Mucosa of stomach (tissue), 1 donor: ENCODE results near the gene LEMD2.

Experiments
- H3K27me3 ChIP-seq: one replicate; pipeline ENCODE4 v1.7.0; 2013; ENCODE audit warnings: mild to moderate bottlenecking, low read length; ENCODE audit not compliant: control insufficient read depth, insufficient read depth
- H3K36me3 ChIP-seq: one replicate; pipeline ENCODE4 v1.7.0; 2013; ENCODE audit warnings: low read length; ENCODE audit not compliant: control insufficient read depth, insufficient read depth
- H3K4me1 ChIP-seq: one replicate; pipeline ENCODE4 v1.7.0; 2013; ENCODE audit warnings: mild to moderate bottlenecking, low read length; ENCODE audit not compliant: control insufficient read depth, insufficient read depth
- H3K4me3 ChIP-seq: one replicate; pipeline ENCODE4 v1.7.0; 2013; ENCODE audit warnings: low read length
- H3K9ac ChIP-seq: one replicate; pipeline ENCODE4 v1.7.0; 2013; ENCODE audit warnings: mild to moderate bottlenecking, low read length, moderate library complexity
- H3K9me3 ChIP-seq: one replicate; pipeline ENCODE4 v1.7.0; 2013; ENCODE audit warnings: mild to moderate bottlenecking, low read length, moderate library complexity; ENCODE audit not compliant: control insufficient read depth
- donor health status: Pancreatic carcinoma.

Gene LEMD2

GRCh38 chr6:33756211-33756954 lies 32.5 kb downstream of the LEMD2 start:
- H3K4me1 ChIP-seq: peaks cover 58% of the 10 kb centered on the region
- H3K9ac ChIP-seq: no peak overlapping the region
- no peaks in the 10 kb centered on the region for H3K9me3 ChIP-seq
- no peaks in the 10 kb centered on the region for H3K36me3 ChIP-seq
- no peak overlapping the region for H3K4me3 ChIP-seq
- H3K27me3 ChIP-seq: no peaks in the 10 kb centered on the region

- Histone ChIP-seq H3K27me3 (no peaks in the 10 kb centered on the region), H3K4me1 (peaks cover 57% of the 10 kb centered on the region), H3K9ac (no peak overlapping the region)
Measured at GRCh38 chr6:33755070-33755869, 33.7 kb downstream of the LEMD2 start.

GRCh38 chr6:33754222-33754621 lies 34.7 kb downstream of the LEMD2 start:
- Histone ChIP-seq H3K27me3 (no peaks in the 10 kb centered on the region), H3K4me3 (no peak overlapping the region), H3K9me3 (no peaks in the 10 kb centered on the region), H3K4me1 (peaks cover 47% of the 10 kb centered on the region), H3K36me3 (no peaks in the 10 kb centered on the region), H3K9ac (no peak overlapping the region)

More at GRCh38 chr6:33755070-33755869, 33.7 kb downstream of the LEMD2 start:
- H3K4me3 ChIP-seq: no peak overlapping the region
- no peaks in the 10 kb centered on the region for H3K36me3 ChIP-seq
- H3K9me3 ChIP-seq: no peaks in the 10 kb centered on the region

- Histone ChIP-seq H3K9me3 (no peaks in the 10 kb centered on the region), H3K9ac (no peak overlapping the region), H3K4me1 (peaks cover 38% of the 10 kb centered on the region), H3K36me3 (no peaks in the 10 kb centered on the region), H3K4me3 (no peak overlapping the region), H3K27me3 (no peaks in the 10 kb centered on the region)
Measured at GRCh38 chr6:33752646-33753015, 36.3 kb downstream of the LEMD2 start.

- Histone ChIP-seq H3K4me3 (no peak overlapping the region), H3K9ac (no peak overlapping the region)
Measured at GRCh38 chr6:33751771-33752645, 36.9 kb downstream of the LEMD2 start.

GRCh38 chr6:33750244-33750991 lies 38.5 kb downstream of the LEMD2 start:
- no peaks in the 10 kb centered on the region for H3K9me3 ChIP-seq
- no peaks in the 10 kb centered on the region for H3K27me3 ChIP-seq
- H3K9ac ChIP-seq: no peak overlapping the region
- no peaks in the 10 kb centered on the region for H3K36me3 ChIP-seq
- peaks cover 27% of the 10 kb centered on the region for H3K4me1 ChIP-seq
- H3K4me3 ChIP-seq: no peak overlapping the region

More at GRCh38 chr6:33751771-33752645, 36.9 kb downstream of the LEMD2 start:
- H3K4me1 ChIP-seq: peaks cover 32% of the 10 kb centered on the region
- H3K9me3 ChIP-seq: no peaks in the 10 kb centered on the region
- H3K36me3 ChIP-seq: no peaks in the 10 kb centered on the region
- no peaks in the 10 kb centered on the region for H3K27me3 ChIP-seq

- Histone ChIP-seq H3K9ac (no peak overlapping the region), H3K36me3 (no peaks in the 10 kb centered on the region), H3K27me3 (no peaks in the 10 kb centered on the region), H3K9me3 (no peaks in the 10 kb centered on the region), H3K4me3 (no peak overlapping the region), H3K4me1 (peaks cover 30% of the 10 kb centered on the region)
Measured at GRCh38 chr6:33749401-33749800, 39.5 kb downstream of the LEMD2 start.

- no peaks in the 10 kb centered on the region for H3K27me3 ChIP-seq
- no peaks in the 10 kb centered on the region for H3K36me3 ChIP-seq
- peaks cover 35% of the 10 kb centered on the region for H3K4me1 ChIP-seq
- H3K4me3 ChIP-seq: no peak overlapping the region
- H3K9me3 ChIP-seq: no peaks in the 10 kb centered on the region
- H3K9ac ChIP-seq: no peak overlapping the region
Measured at GRCh38 chr6:33748841-33749240, 40.1 kb downstream of the LEMD2 start.

- Histone ChIP-seq H3K4me1 (peaks cover 40% of the 10 kb centered on the region), H3K9ac (no peak overlapping the region), H3K36me3 (no peaks in the 10 kb centered on the region), H3K9me3 (no peaks in the 10 kb centered on the region), H3K27me3 (no peaks in the 10 kb centered on the region), H3K4me3 (no peak overlapping the region)
Measured at GRCh38 chr6:33747823-33748222, 41.1 kb downstream of the LEMD2 start.

GRCh38 chr6:33746651-33747100 lies 42.3 kb downstream of the LEMD2 start, which contains the start of gene IP6K3:
IP6K3 (minus strand) TSS chr6:33746905; CDS start chr6:33735476, 11,429 bp downstream.
- Histone ChIP-seq H3K36me3 (no peaks in the 10 kb centered on the region), H3K27me3 (no peaks in the 10 kb centered on the region), H3K4me3 (no peak within 1 kb of the TSS), H3K9me3 (no peaks in the 10 kb centered on the region), H3K9ac (no peak within 1 kb of the TSS), H3K4me1 (peaks cover 37% of the 10 kb centered on the region)

- Histone ChIP-seq H3K4me1 (peaks cover 33% of the 10 kb centered on the region), H3K4me3 (no peak overlapping the region), H3K9ac (no peak overlapping the region), H3K36me3 (no peaks in the 10 kb centered on the region), H3K9me3 (no peaks in the 10 kb centered on the region), H3K27me3 (no peaks in the 10 kb centered on the region)
Measured at GRCh38 chr6:33746036-33746600, 42.8 kb downstream of the LEMD2 start.
